Measurements from ENCODE around the gene TMEM259. TPM values are rescaled to one million over a fixed set of nuclear protein-coding genes. Genes with fewer than 3 reads are reported as not detected.

Gene TMEM259
- total RNA-seq, 2 donors from 2014 or later = 101 to 120 TPM

GRCh38 chr19:1062387-1063029 is 41.6 kb upstream of the TMEM259 start:
- ATAC-seq (replicated peaks) = peak; percentile 25
- H3K36me3 Mint-ChIP-seq (ENCODE audit: low read depth) = peaks cover 2% of the 10 kb centered on the region
- H3K27ac Mint-ChIP-seq = no peak overlapping the region

GRCh38 chr19:1061987-1062386 is 41.1 kb upstream of the TMEM259 start:
- Mint-ChIP-seq H3K27me3 (no peaks in the 10 kb centered on the region), H3K4me1 (peaks cover 10% of the 10 kb centered on the region), H3K9me3 (no peaks in the 10 kb centered on the region), H3K36me3 (ENCODE audit: low read depth) (peaks cover 6% of the 10 kb centered on the region), H3K4me3 (no peak overlapping the region), H3K27ac (no peak overlapping the region)
- no peak for ATAC-seq (replicated peaks)

More at GRCh38 chr19:1062387-1063029, 41.6 kb upstream of the TMEM259 start:
- H3K4me3 Mint-ChIP-seq = no peak overlapping the region
- peaks cover 6% of the 10 kb centered on the region for H3K4me1 Mint-ChIP-seq
- no peaks in the 10 kb centered on the region for H3K27me3 Mint-ChIP-seq
- no peaks in the 10 kb centered on the region for H3K9me3 Mint-ChIP-seq

GRCh38 chr19:1060689-1061088 is 39.8 kb upstream of the TMEM259 start:
- H3K36me3 Mint-ChIP-seq (ENCODE audit: low read depth) = peaks cover 14% of the 10 kb centered on the region
- no peak overlapping the region for H3K4me3 Mint-ChIP-seq
- H3K27me3 Mint-ChIP-seq = no peaks in the 10 kb centered on the region
- peaks cover 15% of the 10 kb centered on the region for H3K4me1 Mint-ChIP-seq
- no peak for ATAC-seq (replicated peaks)
- no peak overlapping the region for H3K27ac Mint-ChIP-seq
- no peaks in the 10 kb centered on the region for H3K9me3 Mint-ChIP-seq

GRCh38 chr19:1058112-1058511 is 37.2 kb upstream of the TMEM259 start:
- H3K9me3 Mint-ChIP-seq = no peaks in the 10 kb centered on the region
- peaks cover 14% of the 10 kb centered on the region for H3K36me3 Mint-ChIP-seq (ENCODE audit: low read depth)
- H3K27me3 Mint-ChIP-seq = no peaks in the 10 kb centered on the region
- no peak for ATAC-seq (replicated peaks)
- peaks cover 15% of the 10 kb centered on the region for H3K4me1 Mint-ChIP-seq
- H3K4me3 Mint-ChIP-seq = peak overlapping the region; percentile 46
- H3K27ac Mint-ChIP-seq = peak overlapping the region; percentile 85

DNA sequence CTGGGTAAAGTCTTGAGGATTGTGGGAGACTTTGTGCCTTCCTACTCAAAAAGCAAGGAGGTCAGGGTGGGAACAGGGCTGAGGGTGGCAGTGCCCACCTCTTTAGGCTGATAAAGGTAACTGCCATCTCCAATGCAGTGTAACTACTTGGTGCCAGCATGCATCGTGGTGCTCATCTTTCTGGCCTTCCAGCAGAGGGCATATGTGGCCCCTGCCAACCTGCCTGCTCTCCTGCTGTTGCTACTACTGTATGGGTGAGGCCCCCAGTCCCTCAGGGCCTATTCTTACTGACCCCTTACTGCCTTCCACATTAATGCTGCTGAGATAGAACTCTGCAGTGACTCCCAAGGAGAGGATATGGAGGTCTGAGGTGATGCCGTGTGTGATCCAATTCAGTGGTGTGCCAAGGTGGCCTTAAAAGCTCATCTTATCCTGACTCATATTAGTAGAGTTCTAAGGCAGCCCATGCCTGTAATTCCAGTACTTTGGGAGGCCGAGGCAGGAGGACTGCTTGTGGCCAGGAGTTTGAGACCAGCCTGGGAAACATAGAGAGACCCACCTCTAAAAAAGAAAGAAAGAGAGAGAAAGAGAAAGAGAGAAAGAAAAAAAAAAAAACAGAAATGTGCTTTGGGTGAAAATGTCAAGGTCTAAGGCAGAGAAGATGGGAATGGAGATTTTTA is 36.4 kb upstream of the TMEM259 start:
- Mint-ChIP-seq H3K27ac (peak overlapping the region; percentile 85), H3K4me3 (peak overlapping the region; percentile 46)

GRCh38 chr19:1055886-1056620 is 35.1 kb upstream of the TMEM259 start:
- Mint-ChIP-seq H3K27ac (peak overlapping the region; percentile 85), H3K4me1 (peaks cover 19% of the 10 kb centered on the region), H3K27me3 (no peaks in the 10 kb centered on the region), H3K4me3 (no peak overlapping the region), H3K36me3 (ENCODE audit: low read depth) (peaks cover 14% of the 10 kb centered on the region), H3K9me3 (no peaks in the 10 kb centered on the region)
- no peak for ATAC-seq (replicated peaks)

More for the DNA sequence above, 36.4 kb upstream of the TMEM259 start:
- Mint-ChIP-seq H3K9me3 (no peaks in the 10 kb centered on the region), H3K36me3 (ENCODE audit: low read depth) (peaks cover 14% of the 10 kb centered on the region), H3K27me3 (no peaks in the 10 kb centered on the region), H3K4me1 (peaks cover 15% of the 10 kb centered on the region)
- ATAC-seq (replicated peaks) = peak; percentile 87

DNA sequence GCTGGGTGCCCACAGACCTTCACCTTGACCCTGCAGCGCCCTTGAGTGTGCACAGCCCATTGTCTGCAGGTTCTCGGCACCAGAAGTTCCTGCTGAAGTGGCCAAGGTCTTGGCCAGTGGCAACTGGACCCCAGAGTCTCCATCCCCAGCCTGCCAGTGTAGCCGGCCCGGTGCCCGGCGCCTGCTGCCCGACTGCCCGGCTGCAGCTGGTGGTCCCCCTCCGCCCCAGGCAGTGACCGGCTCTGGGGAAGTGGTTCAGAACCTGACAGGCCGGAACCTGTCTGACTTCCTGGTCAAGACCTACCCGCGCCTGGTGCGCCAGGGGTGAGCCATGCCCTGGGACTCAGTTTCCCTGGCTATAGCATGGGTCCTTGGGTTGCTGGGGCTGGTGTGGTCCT is 34.1 kb upstream of the TMEM259 start:
- no peak overlapping the region for H3K4me3 Mint-ChIP-seq
- no peak overlapping the region for H3K27ac Mint-ChIP-seq
- H3K4me1 Mint-ChIP-seq = peaks cover 19% of the 10 kb centered on the region
- H3K36me3 Mint-ChIP-seq (ENCODE audit: low read depth) = peaks cover 14% of the 10 kb centered on the region
- no peak for ATAC-seq (replicated peaks)
- no peaks in the 10 kb centered on the region for H3K27me3 Mint-ChIP-seq
- H3K9me3 Mint-ChIP-seq = no peaks in the 10 kb centered on the region

GRCh38 chr19:1054102-1055027 is 33.4 kb upstream of the TMEM259 start:
- no peak for ATAC-seq (replicated peaks)

GRCh38 chr19:1053176-1054101 is 32.5 kb upstream of the TMEM259 start:
- H3K9me3 Mint-ChIP-seq = no peaks in the 10 kb centered on the region
- no peak overlapping the region for H3K4me3 Mint-ChIP-seq
- H3K27me3 Mint-ChIP-seq = no peaks in the 10 kb centered on the region
- no peak for ATAC-seq (replicated peaks)
- peaks cover 19% of the 10 kb centered on the region for H3K4me1 Mint-ChIP-seq
- H3K27ac Mint-ChIP-seq = peak overlapping the region; percentile 62
- peaks cover 14% of the 10 kb centered on the region for H3K36me3 Mint-ChIP-seq (ENCODE audit: low read depth)

More at GRCh38 chr19:1054102-1055027, 33.4 kb upstream of the TMEM259 start:
- H3K27me3 Mint-ChIP-seq = no peaks in the 10 kb centered on the region
- H3K9me3 Mint-ChIP-seq = no peaks in the 10 kb centered on the region
- H3K36me3 Mint-ChIP-seq (ENCODE audit: low read depth) = peaks cover 14% of the 10 kb centered on the region
- H3K4me1 Mint-ChIP-seq = peaks cover 19% of the 10 kb centered on the region
- H3K27ac Mint-ChIP-seq = no peak overlapping the region
- H3K4me3 Mint-ChIP-seq = no peak overlapping the region

- ATAC-seq (replicated peaks) = no peak
- peak overlapping the region; percentile 62 for H3K27ac Mint-ChIP-seq
- no peak overlapping the region for H3K4me3 Mint-ChIP-seq
- no peaks in the 10 kb centered on the region for H3K9me3 Mint-ChIP-seq
- H3K4me1 Mint-ChIP-seq = peaks cover 12% of the 10 kb centered on the region
- no peaks in the 10 kb centered on the region for H3K27me3 Mint-ChIP-seq
- H3K36me3 Mint-ChIP-seq (ENCODE audit: low read depth) = peaks cover 12% of the 10 kb centered on the region
These were observed 31.5 kb upstream of the TMEM259 start for GRCh38 chr19:1052349-1052975.

DNA sequence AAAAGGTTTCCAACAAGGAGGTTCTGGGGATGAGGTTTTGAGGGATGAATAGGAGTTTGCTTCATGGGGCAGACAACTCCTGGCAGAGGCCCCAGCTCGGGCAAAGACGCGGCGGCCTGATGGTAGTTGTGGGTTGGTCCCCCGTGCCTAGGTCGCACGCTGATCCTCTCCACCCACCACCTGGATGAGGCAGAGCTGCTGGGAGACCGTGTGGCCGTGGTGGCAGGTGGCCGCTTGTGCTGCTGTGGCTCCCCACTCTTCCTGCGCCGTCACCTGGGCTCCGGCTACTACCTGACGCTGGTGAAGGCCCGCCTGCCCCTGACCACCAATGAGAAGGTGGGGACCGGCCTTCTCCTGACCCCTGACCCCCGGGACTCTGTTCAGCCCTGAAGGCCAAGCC is 30.9 kb upstream of the TMEM259 start:
- Mint-ChIP-seq H3K9me3 (no peaks in the 10 kb centered on the region), H3K4me3 (no peak overlapping the region), H3K27ac (peak overlapping the region; percentile 78), H3K36me3 (ENCODE audit: low read depth) (peaks cover 6% of the 10 kb centered on the region), H3K4me1 (peaks cover 8% of the 10 kb centered on the region), H3K27me3 (no peaks in the 10 kb centered on the region)
- ATAC-seq (replicated peaks) = no peak

GRCh38 chr19:1050989-1051788 is 30.3 kb upstream of the TMEM259 start:
- ATAC-seq (replicated peaks) = no peak
- peak overlapping the region; percentile 78 for H3K27ac Mint-ChIP-seq

More at GRCh38 chr19:1050989-1051788, 30.3 kb upstream of the TMEM259 start:
- H3K9me3 Mint-ChIP-seq = no peaks in the 10 kb centered on the region
- H3K27me3 Mint-ChIP-seq = no peaks in the 10 kb centered on the region
- peaks cover under 1% of the 10 kb centered on the region for H3K36me3 Mint-ChIP-seq (ENCODE audit: low read depth)
- peaks cover 4% of the 10 kb centered on the region for H3K4me1 Mint-ChIP-seq
- H3K4me3 Mint-ChIP-seq = no peak overlapping the region
